ENCODE measurements around the gene C2CD4C. TPM values are rescaled to one million over a fixed set of nuclear protein-coding genes. Genes with fewer than 3 reads are reported as not detected.

C2CD4C gene
- total and polyA plus RNA-seq, 2 donors (not counting 3 experiments of a cell fraction or from before 2014, with no cell fraction given), result 0.25 to 0.38 TPM

GRCh38 chr19:418761-419671, 10.1 kb upstream of the C2CD4C start:
- no peak for FAIRE-seq
- BruUV-seq (replicated peaks), result no TSS peak

GRCh38 chr19:416416-416815, 7.5 kb upstream of the C2CD4C start:
- Histone ChIP-seq H4K20me1 (replicated peaks; ENCODE audit: control insufficient read depth, extremely low read depth, insufficient read depth, low read length) (no peaks in the 10 kb centered on the region), H3K9me3 (replicated peaks; ENCODE audit: control insufficient read depth, insufficient read depth, low read length) (no peaks in the 10 kb centered on the region), H3K9me1 (replicated peaks; ENCODE audit: control insufficient read depth, extremely low read depth, insufficient read depth, low read length) (no peaks in the 10 kb centered on the region), H3K4me1 (ENCODE audit: control insufficient read depth, extremely low read depth, insufficient read depth, low read length) (no peaks in the 10 kb centered on the region), H2AFZ (ENCODE audit: low read depth, low read length) (no peak overlapping the region), H3K27me3 (ENCODE audit: control insufficient read depth in 2 of 2, insufficient read depth in 2 of 2, low read length in 2 of 2) (no peaks in the 10 kb centered on the region), H3K4me3 (replicated peaks in 1 of 3; ENCODE audit: insufficient read depth in 1 of 3, low read depth in 1 of 3, low read length in 3 of 3) (no peak overlapping the region), H3K4me2 (ENCODE audit: insufficient read depth, low read length) (no peak overlapping the region), H3K9ac (replicated peaks; ENCODE audit: extremely low read depth, insufficient read depth, low read length) (no peak overlapping the region), H3K79me2 (ENCODE audit: control insufficient read depth, insufficient read depth, low read length) (no peaks in the 10 kb centered on the region), H3K36me3 (ENCODE audit: control insufficient read depth in 2 of 2, extremely low read depth in 1 of 2, insufficient read depth in 2 of 2, low read length in 2 of 2) (no peaks in the 10 kb centered on the region), H3K27ac (ENCODE audit: insufficient read depth, low read depth, low read length) (no peak overlapping the region)
- ChIA-PET POLR2A (no interaction called here), CTCF (no interaction called here)
- no TSS peak for BruUV-seq (replicated peaks)
- dilution Hi-C loops (cut with MboI; ENCODE audit: extremely low pct_ligation_motif_present, low sequenced_read_pairs) (no loop called here), intact Hi-C loops (cut with micrococcal nuclease) (no loop called here)
- no peak for DNase-seq (ENCODE audit: low read depth, low spot score)
- FAIRE-seq, result no peak
- TF ChIP-seq POLR2AphosphoS5 (IDR thresholded peaks at IDR 0.05; ENCODE audit: insufficient read depth, low read depth, low read length), result no peak
- no peak for TF ChIP-seq JUN (IDR thresholded peaks at IDR 0.05; ENCODE audit: borderline replicate concordance, insufficient read depth, insufficient read length, low read depth)
- no peak for TF ChIP-seq EZH2 (IDR thresholded peaks at IDR 0.05; ENCODE audit: borderline replicate concordance, low read depth, low read length, severe bottlenecking)
- no peak for TF ChIP-seq FOS (IDR thresholded peaks at IDR 0.05; ENCODE audit: borderline replicate concordance, insufficient read depth, low read length)
- no peak for TF ChIP-seq MYC (IDR thresholded peaks at IDR 0.05; ENCODE audit: low read depth, low read length)
- no peak for TF ChIP-seq CTCF (IDR thresholded peaks at IDR 0.05; ENCODE audit: extremely low read depth in 1 of 2, insufficient read depth in 1 of 2, low read depth in 1 of 2, low read length in 2 of 2)
- TF ChIP-seq GATA2 (IDR thresholded peaks at IDR 0.05; ENCODE audit: insufficient read depth, insufficient read length, low read depth, low read length), result no peak
- TF ChIP-seq POLR2A (IDR thresholded peaks at IDR 0.05; ENCODE audit: low read depth, low read length), result no peak
- no peak for TF ChIP-seq MAX (IDR thresholded peaks at IDR 0.05; ENCODE audit: insufficient read depth, insufficient read length)

More at GRCh38 chr19:418761-419671, 10.1 kb upstream of the C2CD4C start:
- Histone ChIP-seq H4K20me1 (replicated peaks; ENCODE audit: control insufficient read depth, extremely low read depth, insufficient read depth, low read length) (no peaks in the 10 kb centered on the region), H3K27me3 (ENCODE audit: control insufficient read depth in 2 of 2, insufficient read depth in 2 of 2, low read length in 2 of 2) (no peaks in the 10 kb centered on the region), H3K9ac (replicated peaks; ENCODE audit: extremely low read depth, insufficient read depth, low read length) (no peak overlapping the region), H3K79me2 (ENCODE audit: control insufficient read depth, insufficient read depth, low read length) (no peaks in the 10 kb centered on the region), H3K4me2 (ENCODE audit: insufficient read depth, low read length) (no peak overlapping the region), H3K4me3 (replicated peaks in 1 of 3; ENCODE audit: insufficient read depth in 1 of 3, low read depth in 1 of 3, low read length in 3 of 3) (no peak overlapping the region), H3K36me3 (ENCODE audit: control insufficient read depth in 2 of 2, extremely low read depth in 1 of 2, insufficient read depth in 2 of 2, low read length in 2 of 2) (no peaks in the 10 kb centered on the region), H2AFZ (ENCODE audit: low read depth, low read length) (no peak overlapping the region), H3K9me1 (replicated peaks; ENCODE audit: control insufficient read depth, extremely low read depth, insufficient read depth, low read length) (no peaks in the 10 kb centered on the region), H3K9me3 (replicated peaks; ENCODE audit: control insufficient read depth, insufficient read depth, low read length) (no peaks in the 10 kb centered on the region), H3K4me1 (ENCODE audit: control insufficient read depth, extremely low read depth, insufficient read depth, low read length) (no peaks in the 10 kb centered on the region), H3K27ac (ENCODE audit: insufficient read depth, low read depth, low read length) (no peak overlapping the region)
- DNase-seq (ENCODE audit: low read depth, low spot score), result no peak
- CTCF ChIA-PET, result no interaction called here
- dilution Hi-C loops (cut with MboI; ENCODE audit: extremely low pct_ligation_motif_present, low sequenced_read_pairs), result no loop called here
- intact Hi-C loops (cut with micrococcal nuclease), result no loop called here
- no peak for TF ChIP-seq EZH2 (IDR thresholded peaks at IDR 0.05; ENCODE audit: borderline replicate concordance, low read depth, low read length, severe bottlenecking)
- POLR2A ChIA-PET, result no interaction called here

All from endothelial cell of umbilical vein (primary cell).